Dermis blood vessel endothelial cell (primary cell): Measurements from ENCODE around the gene FOXK1. TPM values are rescaled to one million over a fixed set of nuclear protein-coding genes. Genes with fewer than 3 reads are reported as not detected.
"Not testable (repeated sequence)": the region's sequence is repeated elsewhere in the genome, so short reads cannot be mapped to it uniquely, and the experiment has no call there.

ENCODE experiments used
- DNase-seq: peaks from one replicate; pipeline ENCODE4 v3.0.0; 2010
- total RNA-seq: library from RNA; depleted of rRNA; stranded (reverse); fragments of >200 nt; gene quantifications from 2 replicates; pipeline ENCODE4 v1.2.3, GENCODE V29; 2014

FOXK1 gene
- 25.9 and 37.7 TPM in 2 replicates for total RNA-seq

- DNase-seq, result peak; percentile 84
Measured at GRCh38 chr7:4681886-4682620, at the start of gene FOXK1. Gene FOXK1 (plus strand): TSS chr7:4682295. CDS start chr7:4682309, 14 bp downstream.

- DNase-seq, result peak; percentile 14
Measured at GRCh38 chr7:4633012-4633411, 49.1 kb upstream of the FOXK1 start.

- DNase-seq, result no peak
Measured at GRCh38 chr7:4634166-4634565, 47.9 kb upstream of the FOXK1 start.

DNA sequence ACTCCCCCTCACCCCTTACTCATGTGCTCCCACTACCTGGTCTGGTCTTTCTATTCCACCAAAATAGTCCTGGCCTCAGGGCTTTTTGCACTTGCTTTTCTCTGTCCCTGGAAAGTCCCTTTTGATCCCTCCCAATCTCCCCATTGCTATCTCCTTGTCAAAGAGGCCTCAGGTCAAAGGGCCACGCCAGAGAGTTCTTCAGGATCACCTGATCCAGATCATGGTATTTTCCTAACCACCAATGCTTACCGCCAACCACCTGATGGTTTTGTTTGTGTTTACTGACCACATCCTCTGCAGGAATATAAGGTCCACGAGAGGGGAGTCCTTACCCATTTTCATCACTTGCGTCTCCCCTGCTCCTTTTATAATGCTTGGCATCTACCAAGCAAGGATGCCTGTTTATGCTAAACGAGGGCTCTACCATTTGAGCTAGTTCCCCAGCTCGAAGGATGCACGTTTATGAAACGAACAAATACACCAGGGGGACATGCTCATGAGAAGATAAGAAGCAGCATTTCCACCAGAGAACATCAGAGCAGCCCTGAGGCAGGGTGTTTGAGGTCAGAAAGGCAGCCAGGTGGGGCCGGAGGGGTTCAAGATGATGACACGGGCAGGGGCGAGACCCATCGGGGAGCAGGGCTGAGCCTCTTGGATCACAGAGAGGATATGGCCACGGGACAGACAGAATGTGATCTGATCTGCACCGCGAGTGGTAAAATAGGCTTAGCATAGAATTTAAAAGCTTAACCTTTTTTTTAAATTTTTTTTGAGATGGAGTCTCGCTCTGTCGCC, 43.1 kb upstream of the FOXK1 start:
- DNase-seq, result no peak

GRCh38 chr7:4641091-4641666, 40.9 kb upstream of the FOXK1 start:
- no peak for DNase-seq

DNA sequence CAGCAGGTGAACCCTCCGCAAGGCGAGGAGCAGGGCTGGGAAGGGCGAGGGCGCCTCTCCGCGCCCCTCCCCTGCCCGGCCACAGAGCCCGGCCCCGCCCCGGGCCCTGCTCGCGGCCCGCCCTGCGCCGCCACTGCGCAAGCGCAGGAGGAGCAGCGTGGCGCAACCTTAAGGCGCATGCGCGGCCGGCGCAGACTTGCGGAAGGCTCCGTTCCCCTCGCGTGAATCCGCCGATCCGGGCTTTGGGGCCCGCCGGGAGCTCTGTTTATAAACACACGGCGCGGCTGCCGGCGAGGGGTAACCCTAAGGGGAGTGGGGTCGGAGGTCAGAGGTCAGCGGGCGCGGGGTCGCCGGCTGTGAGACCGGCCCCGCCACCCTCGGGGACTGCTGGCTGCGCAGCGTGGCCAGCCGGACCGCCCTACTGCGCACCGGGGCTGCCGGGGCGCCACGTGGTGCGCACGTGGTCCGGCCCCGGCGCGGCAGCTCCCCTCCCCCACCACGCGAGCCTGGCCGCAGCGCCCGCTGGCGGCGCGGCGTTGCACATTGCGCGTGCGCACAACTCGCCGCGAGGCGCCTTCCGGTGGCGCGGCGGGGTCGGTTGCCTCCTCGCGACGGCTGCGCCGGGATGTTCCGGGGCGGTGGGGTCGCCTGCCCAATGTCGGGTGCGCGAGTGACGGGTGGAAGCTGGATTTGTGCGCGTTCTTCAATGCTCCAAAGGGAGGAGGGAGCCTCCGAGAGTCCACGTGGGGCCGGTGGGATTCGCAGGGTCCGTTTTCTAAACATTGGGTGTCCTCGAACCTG, 40.2 kb upstream of the FOXK1 start:
- DNase-seq, result peak; percentile 96

DNA sequence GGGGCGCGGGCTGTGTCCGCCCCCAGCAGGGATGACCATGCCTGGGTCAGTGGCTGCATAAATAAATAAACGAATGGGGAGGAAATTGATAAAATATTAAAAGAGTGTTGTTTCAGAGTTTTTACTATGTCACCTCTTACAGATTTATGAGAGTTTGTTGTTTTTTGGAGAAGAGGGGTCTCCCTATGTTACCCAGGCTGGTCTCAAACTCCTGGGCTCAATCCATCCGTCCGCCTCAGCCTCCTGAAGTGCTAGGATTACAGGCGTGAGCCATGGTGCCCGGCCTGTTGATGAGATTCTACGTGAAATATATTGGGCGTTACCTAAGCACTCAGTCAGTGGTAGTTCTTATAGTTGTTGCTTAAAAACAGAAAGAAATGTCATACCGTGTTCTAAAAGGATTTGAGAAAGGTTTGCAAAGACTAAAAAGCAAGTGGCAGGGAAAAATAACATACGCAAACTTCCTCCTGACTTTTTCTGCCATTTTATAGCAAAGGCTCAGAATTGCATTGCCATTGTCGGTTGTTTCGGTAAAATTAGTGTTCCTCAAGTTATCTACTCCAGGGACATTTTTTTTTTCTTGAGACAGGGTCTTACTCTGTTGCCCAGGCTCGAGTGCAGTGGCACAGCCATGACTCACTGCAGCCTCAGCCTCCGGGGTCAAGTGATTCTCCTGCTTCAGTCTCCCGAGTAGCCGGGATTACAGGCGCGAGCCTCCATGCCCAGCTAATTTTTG, 39.5 kb upstream of the FOXK1 start:
- DNase-seq, result no peak

- DNase-seq, result not testable (repeated sequence)
Measured at GRCh38 chr7:4643204-4643471, 39.0 kb upstream of the FOXK1 start.

DNA sequence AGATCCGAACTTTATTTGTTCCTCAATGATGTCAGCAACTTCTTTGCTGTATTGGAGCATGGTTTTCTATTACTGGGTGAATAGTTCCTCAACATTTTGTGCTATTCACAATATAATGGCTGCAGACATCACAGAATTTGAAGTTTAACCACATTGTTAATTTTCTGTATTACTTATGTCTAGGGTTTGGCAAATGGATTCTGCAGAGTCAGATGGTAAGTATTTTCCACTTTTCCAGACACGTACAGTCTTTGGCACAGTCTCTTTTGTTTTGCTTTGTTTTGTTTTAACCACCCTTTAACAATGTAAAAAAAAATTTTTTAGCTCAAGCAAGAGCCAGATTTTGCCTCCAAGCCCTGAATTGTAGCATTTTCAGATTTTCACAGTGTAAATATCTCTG, 36.8 kb upstream of the FOXK1 start:
- no peak for DNase-seq

GRCh38 chr7:4648111-4648510, 34.0 kb upstream of the FOXK1 start:
- no peak for DNase-seq

GRCh38 chr7:4650433-4651047, 31.6 kb upstream of the FOXK1 start:
- no peak for DNase-seq

GRCh38 chr7:4653771-4654170, 28.3 kb upstream of the FOXK1 start:
- no peak for DNase-seq

- DNase-seq, result no peak
Measured at GRCh38 chr7:4655311-4655710, 26.8 kb upstream of the FOXK1 start.

DNA sequence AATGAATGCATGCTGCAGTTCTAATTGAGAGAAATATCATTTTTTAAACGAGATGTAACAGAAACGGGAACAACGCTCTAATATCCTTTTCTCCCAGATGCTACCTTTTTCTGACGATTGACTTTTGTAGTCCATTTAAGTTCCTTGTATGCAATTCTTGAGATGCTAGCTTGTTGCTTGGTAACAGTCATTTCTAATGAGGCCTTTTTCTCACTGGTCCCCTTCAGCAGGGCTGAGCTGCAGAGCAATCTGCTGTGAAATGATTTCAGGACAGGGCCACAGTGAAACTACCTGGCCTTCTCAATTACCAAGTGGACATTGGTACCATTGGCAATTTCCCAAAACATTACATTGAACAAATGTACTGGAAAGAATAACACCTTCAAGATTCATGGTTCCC, 26.2 kb upstream of the FOXK1 start:
- DNase-seq, result no peak

DNA sequence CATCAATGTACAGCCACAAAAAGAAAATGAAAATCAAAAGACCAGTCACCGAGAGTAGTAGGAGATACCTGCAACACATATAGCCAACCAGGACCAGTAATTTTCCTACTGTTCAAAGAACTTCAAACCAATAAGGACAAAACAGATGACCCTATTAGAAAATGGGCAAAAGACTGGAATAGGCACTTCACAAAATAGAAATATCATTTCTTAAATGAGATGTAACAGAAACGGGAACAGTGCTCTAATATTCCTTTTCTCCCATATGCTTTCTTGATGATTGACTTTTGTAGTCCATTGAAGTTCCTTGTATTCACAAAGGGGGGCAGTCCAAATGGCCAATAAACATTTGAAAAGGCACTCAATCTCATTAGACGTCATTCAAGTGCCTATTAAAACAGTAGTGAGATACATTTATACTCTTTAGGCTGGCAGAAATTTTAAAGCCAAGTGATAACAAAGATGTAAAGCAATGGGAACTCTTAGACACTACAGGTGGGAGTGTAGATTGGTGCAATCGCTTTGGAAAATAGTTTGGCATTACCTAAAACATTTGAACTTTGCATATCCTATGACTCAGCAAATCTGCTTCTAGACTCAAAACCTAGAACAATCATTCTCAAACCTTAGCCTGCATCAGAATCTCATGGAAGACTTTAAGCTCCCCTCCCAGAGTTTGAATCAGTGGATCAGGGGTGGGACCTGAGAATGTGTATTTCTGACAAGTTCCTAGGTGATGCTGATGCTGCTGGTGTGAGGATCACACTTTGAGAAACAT, 24.3 kb upstream of the FOXK1 start:
- no peak for DNase-seq

DNA sequence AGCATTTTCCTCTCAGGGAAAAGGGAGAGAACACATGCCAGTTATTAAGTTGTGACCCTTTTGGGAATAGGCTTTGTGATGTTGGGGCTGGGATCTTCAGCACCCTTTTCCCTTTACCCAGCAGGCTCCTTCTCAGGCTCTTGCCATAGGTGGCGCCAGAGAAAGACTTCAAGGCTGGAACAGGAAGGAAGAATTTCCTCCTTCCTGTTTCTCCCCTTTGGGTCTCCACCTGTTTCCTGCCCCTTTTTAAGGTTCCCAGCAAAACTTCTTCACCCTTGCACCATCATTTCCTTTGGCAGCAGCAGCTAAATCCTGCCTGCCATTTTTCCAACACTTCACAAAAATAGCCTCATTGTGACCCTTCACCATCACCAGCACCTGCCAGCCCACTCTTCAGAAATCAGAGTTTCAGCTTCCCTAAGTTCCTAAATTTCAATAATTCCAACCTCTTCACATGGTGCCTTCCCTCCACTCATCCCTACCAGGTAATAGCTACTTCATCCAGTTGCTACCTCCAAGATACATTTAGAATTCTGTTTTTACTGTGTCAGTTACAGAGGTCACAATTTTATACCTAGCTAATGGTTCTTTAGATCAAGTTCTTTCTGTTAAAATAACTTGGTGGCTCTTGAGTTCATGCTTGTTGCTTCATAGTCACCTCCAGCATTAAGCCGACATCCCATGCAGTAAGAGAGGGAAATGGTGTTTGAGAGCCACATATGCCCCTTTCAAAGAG, 22.4 kb upstream of the FOXK1 start:
- peak; percentile 39 for DNase-seq

- peak; percentile 34 for DNase-seq
Measured at GRCh38 chr7:4661871-4662270, 20.2 kb upstream of the FOXK1 start.

DNA sequence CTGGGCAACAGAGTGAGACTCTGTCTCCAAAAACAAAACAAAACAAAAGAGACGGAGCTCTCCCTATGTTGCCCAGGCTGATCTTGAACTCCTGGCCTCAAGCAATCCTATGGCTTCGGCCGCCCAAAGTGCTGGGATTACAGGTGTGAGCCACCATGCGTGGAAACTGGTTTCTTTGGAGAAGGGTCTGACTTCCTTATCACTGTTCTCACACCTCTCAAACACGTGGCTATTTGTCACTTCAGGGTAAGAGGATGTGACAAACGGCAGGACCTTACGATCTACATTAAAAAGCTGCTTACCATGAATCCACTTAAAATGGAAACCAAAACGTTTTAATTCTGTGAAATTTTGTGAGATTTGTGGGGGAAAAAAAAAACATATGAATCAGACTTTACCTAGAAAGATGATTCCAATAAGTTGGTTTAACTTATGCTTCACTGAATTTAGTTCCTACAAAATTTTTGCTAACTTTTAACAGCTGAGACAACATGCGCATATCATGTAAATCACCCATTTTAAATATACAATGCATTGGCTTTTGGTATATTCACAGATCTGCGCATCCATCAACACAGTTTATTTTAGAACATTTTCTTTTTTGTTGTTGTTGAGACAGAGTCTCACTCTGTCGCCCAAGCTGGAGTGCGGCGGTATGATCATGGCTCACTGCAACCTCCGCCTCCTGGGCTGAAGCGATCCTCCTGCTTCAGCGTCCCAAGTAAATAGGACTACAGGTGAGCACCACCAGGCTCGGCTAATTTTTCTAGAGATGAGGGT, 18.7 kb upstream of the FOXK1 start:
- DNase-seq, result no peak

- DNase-seq, result peak; percentile 82
Measured at GRCh38 chr7:4665661-4666060, 16.4 kb upstream of the FOXK1 start.
